Colonic mucosa (tissue), 4 donors: Measurements from ENCODE around the gene NELFA. TPM values are rescaled to one million over a fixed set of nuclear protein-coding genes. Genes with fewer than 3 reads are reported as not detected.
"Not testable (repeated sequence)": the region's sequence is repeated elsewhere in the genome, so short reads cannot be mapped to it uniquely, and the experiment has no call there.

Experiments used
- DNase-seq: peaks from one replicate; pipeline ENCODE4 v3.0.0-alpha.2; 2020
- H3K27ac ChIP-seq: fragments of 200-600 bp; one replicate; pipeline ENCODE4 v1.8.0; 2021
- H3K27me3 ChIP-seq: fragments of 200-600 bp; one replicate; pipeline ENCODE4 v1.8.0; 2021
- H3K36me3 ChIP-seq: fragments of 200-600 bp; one replicate; pipeline ENCODE4 v1.8.0; 2021
- H3K4me1 ChIP-seq: fragments of 200-600 bp; one replicate; pipeline ENCODE4 v1.8.0; 2021; ENCODE audit warnings: mild to moderate bottlenecking
- H3K4me3 ChIP-seq: fragments of 200-600 bp; one replicate; pipeline ENCODE4 v1.8.0; 2021
- H3K9ac ChIP-seq, 2 donors: one replicate each; pipeline ENCODE4 v1.7.0; 2013; ENCODE audit warnings: control low read depth in 2 of 2, low read depth in 2 of 2, low read length in 2 of 2
- H3K9me3 ChIP-seq: fragments of 200-600 bp; one replicate; pipeline ENCODE4 v1.8.0; 2021
- CTCF ChIP-seq: fragments of 200-600 bp; IDR thresholded peaks from one replicate; pipeline ENCODE4 v1.8.0; 2022; ENCODE audit warnings: antibody characterized with exemption, mild to moderate bottlenecking
- intact Hi-C: fragments of 100-400 bp; cut with DNase I; formaldehyde crosslinking; loops from one replicate; pipeline ENCODE4 v1.14.1; 2022
- total RNA-seq, 2 donors: library from RNA; stranded (reverse); fragmentation: NEBNext Ultra II Directional in 1 of 2; extraction: Animal tissue kit (Norgen Biotek cat#: 25700) in 1 of 2; gene quantifications; one replicate each; pipeline ENCODE4 v1.2.1, GENCODE V29; 2021
- donor health status: healthy.
- donor health status: DM: no; HTN: no; CAD: no.
- donor health status: DM: no; HTN: no; CAD: no.

Gene NELFA
- total RNA-seq, 2 donors from 2014 or later, result 25.7 to 41.5 TPM

GRCh38 chr4:2008671-2008920, 178 bp downstream of the NELFA start:
- Histone ChIP-seq H3K36me3 (no peaks in the 10 kb centered on the region), H3K9ac (peak overlapping the region; percentile 83 to 84), H3K27ac (peak overlapping the region; percentile 97), H3K4me3 (peak overlapping the region; percentile 87), H3K9me3 (no peaks in the 10 kb centered on the region), H3K4me1 (no peaks in the 10 kb centered on the region), H3K27me3 (no peaks in the 10 kb centered on the region)
- TF ChIP-seq CTCF, result no peak
- DNase-seq, result no peak
- intact Hi-C loops, result loop anchor here (10.0 kb wide), 1 partner anchor 164 kb away; no protein-coding TSS in a partner anchor

- Histone ChIP-seq H3K9ac (peak overlapping the region; percentile 83 to 84), H3K9me3 (no peaks in the 10 kb centered on the region), H3K36me3 (no peaks in the 10 kb centered on the region), H3K27ac (no peak overlapping the region), H3K4me3 (peak overlapping the region; percentile 87), H3K4me1 (no peaks in the 10 kb centered on the region), H3K27me3 (no peaks in the 10 kb centered on the region)
- intact Hi-C loops, result loop anchor here (10.0 kb wide), 1 partner anchor 163 kb away; no protein-coding TSS in a partner anchor
- no peak for DNase-seq
- TF ChIP-seq CTCF, result no peak
Measured at GRCh38 chr4:2007804-2008670, 737 bp downstream of the NELFA start.

- Histone ChIP-seq H3K27me3 (no peaks in the 10 kb centered on the region), H3K36me3 (no peaks in the 10 kb centered on the region), H3K9me3 (no peaks in the 10 kb centered on the region), H3K27ac (no peak overlapping the region), H3K4me1 (no peaks in the 10 kb centered on the region), H3K9ac (peak overlapping the region; percentile 50 to 84), H3K4me3 (peak overlapping the region; percentile 87)
- intact Hi-C loops, result loop anchor here (10.0 kb wide), 1 partner anchor 162 kb away; no protein-coding TSS in a partner anchor
- no peak for DNase-seq
- TF ChIP-seq CTCF, result no peak
Measured at GRCh38 chr4:2006956-2007653, 1.7 kb downstream of the NELFA start.

GRCh38 chr4:2006367-2006766, 2.4 kb downstream of the NELFA start:
- no peaks in the 10 kb centered on the region for H3K4me1 ChIP-seq
- H3K9ac ChIP-seq, result no peak overlapping the region
- no peak overlapping the region for H3K4me3 ChIP-seq
- no peak for DNase-seq
- H3K27me3 ChIP-seq, result no peaks in the 10 kb centered on the region
- H3K9me3 ChIP-seq, result no peaks in the 10 kb centered on the region
- H3K36me3 ChIP-seq, result no peaks in the 10 kb centered on the region
- intact Hi-C loops, result loop anchor here (10.0 kb wide), 1 partner anchor 162 kb away; no protein-coding TSS in a partner anchor
- no peak for TF ChIP-seq CTCF
- H3K27ac ChIP-seq, result no peak overlapping the region

GRCh38 chr4:2003361-2003760, 5.4 kb downstream of the NELFA start:
- not testable (repeated sequence) for H3K9ac ChIP-seq, H3K27me3 ChIP-seq, H3K36me3 ChIP-seq, H3K27ac ChIP-seq, H3K4me3 ChIP-seq, H3K9me3 ChIP-seq, H3K4me1 ChIP-seq, DNase-seq
- intact Hi-C loops, result loop anchor here (10.0 kb wide), 1 partner anchor 159 kb away; no protein-coding TSS in a partner anchor

- H3K27ac ChIP-seq, H3K27me3 ChIP-seq, H3K9me3 ChIP-seq: not testable (repeated sequence)
Measured at GRCh38 chr4:1999308-1999707, 9.5 kb downstream of the NELFA start.

More at GRCh38 chr4:1999308-1999707, 9.5 kb downstream of the NELFA start:
- DNase-seq, H3K4me3 ChIP-seq, H3K36me3 ChIP-seq, intact Hi-C loops, H3K4me1 ChIP-seq, H3K9ac ChIP-seq: not testable (repeated sequence)
